Stimulated activated CD8-positive, alpha-beta memory T cell treated with anti-CD3 and anti-CD28 coated beads, Interleukin-4, amount 100 ng/mL, for 4 hours (primary cell): ENCODE data around the gene CYLC2.

ENCODE experiments used
- DNase-seq, 2 donors: peaks; one replicate each; pipeline ENCODE4 v3.0.0-alpha.2; 2020; ENCODE audit warnings: low read depth in 2 of 2, low spot score in 1 of 2

CYLC2 gene

GRCh38 chr9:102995033-102995432, at the start of gene CYLC2:
Gene CYLC2, plus strand, starts transcription at chr9:102995333. Its CDS starts 48 bp downstream, at chr9:102995381.
- no peak for DNase-seq

GRCh38 chr9:102950346-102950745, 44.8 kb upstream of the CYLC2 start:
- no peak for DNase-seq

- no peak for DNase-seq
Measured at GRCh38 chr9:102966999-102967398, 28.1 kb upstream of the CYLC2 start.

- no peak for DNase-seq
Measured at GRCh38 chr9:102967979-102968378, 27.2 kb upstream of the CYLC2 start.

GRCh38 chr9:102972780-102973179, 22.4 kb upstream of the CYLC2 start:
- no peak for DNase-seq

GRCh38 chr9:102974530-102974929, 20.6 kb upstream of the CYLC2 start:
- no peak for DNase-seq

GRCh38 chr9:102975251-102975650, 19.9 kb upstream of the CYLC2 start:
- DNase-seq, result no peak

GRCh38 chr9:102985162-102985895, 9.8 kb upstream of the CYLC2 start:
- no peak for DNase-seq

- DNase-seq, result no peak
Measured at GRCh38 chr9:102986425-102986824, 8.7 kb upstream of the CYLC2 start.

GRCh38 chr9:103003689-103004088, 8.6 kb downstream of the CYLC2 start:
- DNase-seq, result no peak

GRCh38 chr9:103014242-103014641, 19.1 kb downstream of the CYLC2 start:
- no peak for DNase-seq

- DNase-seq, result no peak
Measured at GRCh38 chr9:103025796-103026195, 30.7 kb downstream of the CYLC2 start.

- DNase-seq, result no peak
Measured at GRCh38 chr9:103037508-103038477, 42.7 kb downstream of the CYLC2 start.

- no peak for DNase-seq
Measured at GRCh38 chr9:103041961-103042360, 46.8 kb downstream of the CYLC2 start.
